ENCODE measurements around the gene TNP1. TPM values are rescaled to one million over a fixed set of nuclear protein-coding genes. Genes with fewer than 3 reads are reported as not detected.

Gene TNP1
- total RNA-seq, 1 donor from 2014 or later: not detected

GRCh38 chr2:216827073-216827720 is 32.7 kb downstream of the TNP1 start:
- no peaks in the 10 kb centered on the region for H3K9me3 ChIP-seq
- intact Hi-C loops (cut with DNase I): no loop called here
- no peak overlapping the region for H3K27ac ChIP-seq
- no peak overlapping the region for H3K4me3 ChIP-seq
- H3K27me3 ChIP-seq: no peaks in the 10 kb centered on the region
- peaks cover 12% of the 10 kb centered on the region for H3K4me1 ChIP-seq
- no peak for TF ChIP-seq POLR2AphosphoS5 (IDR thresholded peaks at IDR 0.05; ENCODE audit: insufficient read depth in 1 of 2, low read depth in 1 of 2)
- DNase-seq (ENCODE audit: extremely low spot score in 2 of 2): no peak
- no peaks in the 10 kb centered on the region for H3K36me3 ChIP-seq

DNA sequence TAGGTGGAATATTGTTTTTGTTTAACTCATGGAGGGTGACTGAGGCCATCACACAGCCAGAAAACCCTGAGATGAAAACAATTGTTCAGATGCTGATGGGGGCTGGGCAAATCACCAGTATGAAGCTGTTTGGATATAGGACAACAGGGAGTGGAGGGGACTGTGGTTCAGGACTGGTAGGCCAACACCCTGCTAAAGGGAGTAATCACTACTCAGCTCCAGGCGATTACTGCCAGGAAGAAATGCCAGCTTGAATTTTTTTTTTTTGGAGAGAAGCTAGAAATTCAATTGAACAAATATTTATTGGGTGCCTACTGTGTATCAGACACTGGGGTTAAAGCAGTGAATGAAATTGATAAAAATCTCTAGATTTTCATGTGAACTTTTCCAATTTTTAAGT is 37.4 kb downstream of the TNP1 start:
- Histone ChIP-seq H3K27me3 (no peaks in the 10 kb centered on the region), H3K9me3 (no peaks in the 10 kb centered on the region), H3K4me1 (no peaks in the 10 kb centered on the region), H3K36me3 (no peaks in the 10 kb centered on the region), H3K27ac (no peak overlapping the region), H3K4me3 (no peak overlapping the region)
- intact Hi-C loops (cut with DNase I): no loop called here
- no peak for DNase-seq (ENCODE audit: extremely low spot score in 2 of 2)
- TF ChIP-seq, protein P1, sequence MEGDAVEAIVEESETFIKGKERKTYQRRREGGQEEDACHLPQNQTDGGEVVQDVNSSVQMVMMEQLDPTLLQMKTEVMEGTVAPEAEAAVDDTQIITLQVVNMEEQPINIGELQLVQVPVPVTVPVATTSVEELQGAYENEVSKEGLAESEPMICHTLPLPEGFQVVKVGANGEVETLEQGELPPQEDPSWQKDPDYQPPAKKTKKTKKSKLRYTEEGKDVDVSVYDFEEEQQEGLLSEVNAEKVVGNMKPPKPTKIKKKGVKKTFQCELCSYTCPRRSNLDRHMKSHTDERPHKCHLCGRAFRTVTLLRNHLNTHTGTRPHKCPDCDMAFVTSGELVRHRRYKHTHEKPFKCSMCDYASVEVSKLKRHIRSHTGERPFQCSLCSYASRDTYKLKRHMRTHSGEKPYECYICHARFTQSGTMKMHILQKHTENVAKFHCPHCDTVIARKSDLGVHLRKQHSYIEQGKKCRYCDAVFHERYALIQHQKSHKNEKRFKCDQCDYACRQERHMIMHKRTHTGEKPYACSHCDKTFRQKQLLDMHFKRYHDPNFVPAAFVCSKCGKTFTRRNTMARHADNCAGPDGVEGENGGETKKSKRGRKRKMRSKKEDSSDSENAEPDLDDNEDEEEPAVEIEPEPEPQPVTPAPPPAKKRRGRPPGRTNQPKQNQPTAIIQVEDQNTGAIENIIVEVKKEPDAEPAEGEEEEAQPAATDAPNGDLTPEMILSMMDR (IDR thresholded peaks at IDR 0.05): no peak
- TF ChIP-seq POLR2A (IDR thresholded peaks at IDR 0.05): no peak

DNA sequence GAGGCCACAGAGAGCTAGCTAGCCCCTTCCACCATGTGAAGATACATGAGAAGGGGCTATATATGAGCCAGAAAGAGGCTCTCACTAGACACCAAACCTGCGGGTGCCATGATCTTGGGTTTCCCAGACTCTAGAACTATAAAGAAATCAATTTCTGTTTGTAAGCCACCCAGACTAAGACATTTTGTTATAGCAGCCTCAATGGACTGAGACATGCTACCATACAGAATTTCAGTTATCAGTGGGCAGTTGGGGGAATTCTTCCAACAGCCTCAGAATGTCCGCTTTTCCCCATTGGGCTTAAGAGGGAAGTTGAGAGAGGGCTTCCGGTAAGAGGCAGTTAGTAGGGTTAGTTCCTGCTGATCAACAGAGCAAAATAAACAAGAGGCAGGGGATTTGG is 39.2 kb downstream of the TNP1 start:
- TF ChIP-seq POLR2A (IDR thresholded peaks at IDR 0.05): no peak
- H3K27me3 ChIP-seq: no peaks in the 10 kb centered on the region
- no peaks in the 10 kb centered on the region for H3K9me3 ChIP-seq
- H3K4me1 ChIP-seq: no peaks in the 10 kb centered on the region
- intact Hi-C loops (cut with DNase I): no loop called here
- H3K4me3 ChIP-seq: no peak overlapping the region
- H3K36me3 ChIP-seq: no peaks in the 10 kb centered on the region
- no peak for DNase-seq (ENCODE audit: extremely low spot score in 2 of 2)
- no peak overlapping the region for H3K27ac ChIP-seq

GRCh38 chr2:216819766-216820165 is 40.1 kb downstream of the TNP1 start:
- no peaks in the 10 kb centered on the region for H3K4me1 ChIP-seq
- H3K27ac ChIP-seq: no peak overlapping the region
- H3K27me3 ChIP-seq: no peaks in the 10 kb centered on the region
- H3K4me3 ChIP-seq: no peak overlapping the region
- intact Hi-C loops (cut with DNase I): no loop called here
- no peaks in the 10 kb centered on the region for H3K36me3 ChIP-seq
- no peaks in the 10 kb centered on the region for H3K9me3 ChIP-seq
- no peak for DNase-seq (ENCODE audit: extremely low spot score in 2 of 2)
- TF ChIP-seq, protein P1 (IDR thresholded peaks at IDR 0.05): no peak
- no peak for TF ChIP-seq POLR2A (IDR thresholded peaks at IDR 0.05)
- TF ChIP-seq POLR2AphosphoS5 (IDR thresholded peaks at IDR 0.05; ENCODE audit: insufficient read depth in 1 of 2, low read depth in 1 of 2): no peak

DNA sequence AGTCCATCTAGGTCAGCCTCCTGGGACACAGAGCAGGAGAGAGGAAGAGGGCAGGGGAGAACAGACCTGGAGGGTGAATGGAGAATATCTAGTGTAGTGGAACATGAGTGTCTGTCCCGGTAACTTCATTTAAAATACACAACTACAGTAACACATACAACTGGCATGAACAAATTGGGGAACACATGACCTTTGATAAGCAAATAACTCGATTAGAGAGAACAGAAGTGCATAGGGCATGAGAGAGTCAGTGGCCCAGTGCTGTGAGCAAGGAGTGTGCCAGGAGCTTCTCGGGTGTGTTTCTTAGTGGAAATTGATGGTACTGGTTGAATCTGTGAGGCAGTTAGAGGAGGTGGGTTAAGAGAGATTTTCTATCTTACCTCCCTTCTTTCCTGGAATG is 40.8 kb downstream of the TNP1 start:
- intact Hi-C loops (cut with DNase I): no loop called here
- H3K4me1 ChIP-seq: no peaks in the 10 kb centered on the region
- no peak overlapping the region for H3K27ac ChIP-seq
- no peak overlapping the region for H3K4me3 ChIP-seq
- H3K36me3 ChIP-seq: no peaks in the 10 kb centered on the region
- H3K27me3 ChIP-seq: no peaks in the 10 kb centered on the region
- no peaks in the 10 kb centered on the region for H3K9me3 ChIP-seq
- no peak for DNase-seq (ENCODE audit: extremely low spot score in 2 of 2)
- no peak for TF ChIP-seq POLR2AphosphoS5 (IDR thresholded peaks at IDR 0.05; ENCODE audit: insufficient read depth in 1 of 2, low read depth in 1 of 2)
- TF ChIP-seq, protein P1 (IDR thresholded peaks at IDR 0.05): no peak
- TF ChIP-seq POLR2A (IDR thresholded peaks at IDR 0.05): no peak

DNA sequence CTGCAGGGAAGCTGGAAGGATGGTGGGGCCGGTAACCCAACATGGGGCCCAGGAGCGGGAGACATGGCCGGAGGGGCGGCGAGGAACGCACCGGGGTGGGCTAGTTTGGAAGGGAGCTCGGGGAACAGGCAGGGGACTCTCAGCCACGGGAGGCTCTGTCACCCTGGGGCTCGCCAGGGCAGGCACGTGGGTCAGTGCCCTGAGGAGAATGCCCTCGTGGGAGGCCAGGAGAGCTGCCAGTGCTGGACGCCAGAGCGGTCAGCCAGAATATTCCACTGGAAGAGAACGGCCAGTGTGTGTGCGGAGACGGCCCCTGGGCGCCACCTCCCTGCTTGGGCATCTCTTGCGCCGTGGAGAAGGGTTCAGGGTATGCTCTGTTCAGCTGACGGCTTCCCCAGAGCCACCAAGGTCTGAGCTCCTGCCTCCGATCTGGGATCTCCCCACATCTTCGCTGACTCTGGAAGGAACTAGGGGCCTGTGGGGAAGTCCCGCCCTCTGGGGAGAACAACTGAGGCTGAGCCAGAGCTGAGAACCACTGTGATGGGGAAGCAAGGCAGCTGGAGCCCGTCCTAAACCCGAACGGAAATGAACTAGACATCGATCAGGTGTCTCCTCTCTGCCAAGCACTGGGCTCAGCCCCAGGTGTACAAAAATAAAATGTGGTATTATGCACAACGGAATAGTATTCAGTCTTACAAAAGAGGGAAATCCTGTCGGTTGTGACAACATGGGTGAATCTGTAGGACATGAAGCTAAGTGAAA is 49.3 kb downstream of the TNP1 start:
- Histone ChIP-seq H3K36me3 (no peaks in the 10 kb centered on the region), H3K4me1 (peaks cover 9% of the 10 kb centered on the region), H3K9me3 (no peaks in the 10 kb centered on the region), H3K4me3 (no peak overlapping the region), H3K27me3 (no peaks in the 10 kb centered on the region), H3K27ac (no peak overlapping the region)
- intact Hi-C loops (cut with DNase I): no loop called here
- TF ChIP-seq POLR2A (IDR thresholded peaks at IDR 0.05): no peak
- TF ChIP-seq, protein P1 (IDR thresholded peaks at IDR 0.05): no peak
- TF ChIP-seq POLR2AphosphoS5 (IDR thresholded peaks at IDR 0.05; ENCODE audit: insufficient read depth in 1 of 2, low read depth in 1 of 2): no peak
- DNase-seq (ENCODE audit: extremely low spot score in 2 of 2): no peak
